G401 (cell line): ENCODE measurements around the gene PTH2R. TPM values are rescaled to one million over a fixed set of nuclear protein-coding genes. Genes with fewer than 3 reads are reported as not detected.
"Not testable (repeated sequence)": the region's sequence is repeated elsewhere in the genome, so short reads cannot be mapped to it uniquely, and the experiment has no call there.

ENCODE experiments used
- DNase-seq: peaks from one replicate; pipeline ENCODE4 v3.0.0-alpha.2; 2015; ENCODE audit warnings: low spot score
- in situ Hi-C: cut with HindIII; loops from 2 replicates; pipeline ENCODE4 v1.10.0; 2016; ENCODE audit warnings: low sequenced_read_pairs, mixed read lengths
- total RNA-seq: library from RNA; depleted of rRNA; stranded (reverse); fragments of >200 nt; shearing (Covaris generic); gene quantifications from 2 replicates; pipeline ENCODE4 v1.2.3, GENCODE V29; 2014; rRNA removed

Gene PTH2R
- total RNA-seq: 0.54 TPM in 1 of 2 replicates, not detected in the other

DNA sequence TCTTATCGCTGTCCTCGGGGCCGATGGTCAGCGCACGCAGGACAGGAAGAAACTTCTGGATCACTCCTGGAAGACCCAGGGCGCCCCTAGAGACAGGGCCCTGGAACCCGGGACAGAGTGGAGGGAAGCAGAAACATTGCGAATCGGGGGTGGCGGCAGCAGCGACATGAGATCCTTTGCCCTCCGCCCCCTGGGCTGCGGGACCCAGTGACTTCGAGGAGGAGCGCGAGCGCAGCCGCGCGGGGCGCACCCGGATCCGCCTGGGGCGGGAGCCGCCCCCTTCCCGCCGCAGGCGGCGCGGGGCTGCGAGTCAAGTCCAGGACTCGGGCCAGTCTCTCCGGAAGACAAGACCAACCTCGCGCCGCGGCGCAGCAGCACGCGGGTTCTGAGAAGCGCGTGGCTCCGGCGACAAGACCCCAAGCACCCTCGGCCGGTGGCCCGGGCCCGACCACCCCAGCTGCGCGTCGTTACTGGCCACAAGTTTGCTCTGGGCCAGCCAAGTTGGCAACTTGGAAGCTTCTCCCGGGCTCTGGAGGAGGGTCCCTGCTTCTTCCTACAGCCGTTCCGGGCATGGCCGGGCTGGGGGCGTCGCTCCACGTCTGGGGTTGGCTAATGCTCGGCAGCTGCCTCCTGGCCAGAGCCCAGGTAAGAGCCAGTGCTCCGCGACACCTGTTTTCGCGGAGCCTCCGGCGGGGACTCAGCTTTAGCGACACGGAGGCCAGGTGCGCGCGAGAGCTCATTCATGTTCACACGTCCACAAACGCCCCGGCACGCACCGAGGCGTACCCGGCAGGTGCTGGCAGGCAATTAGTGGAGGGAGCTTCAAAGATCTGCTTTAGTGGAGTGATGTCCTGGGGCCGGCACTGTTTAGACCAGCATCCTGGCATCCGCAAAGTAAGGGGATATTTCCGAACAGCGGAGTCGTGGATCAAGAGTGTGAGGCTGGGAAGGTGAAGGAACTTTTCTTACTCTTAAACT lies at the start of gene PTH2R:
Gene PTH2R (plus strand): TSS at position 319 of the 978 bp plus-strand sequence. CDS start 252 bp downstream, at position 571.
- DNase-seq: no peak
- in situ Hi-C loops: no loop called here

DNA sequence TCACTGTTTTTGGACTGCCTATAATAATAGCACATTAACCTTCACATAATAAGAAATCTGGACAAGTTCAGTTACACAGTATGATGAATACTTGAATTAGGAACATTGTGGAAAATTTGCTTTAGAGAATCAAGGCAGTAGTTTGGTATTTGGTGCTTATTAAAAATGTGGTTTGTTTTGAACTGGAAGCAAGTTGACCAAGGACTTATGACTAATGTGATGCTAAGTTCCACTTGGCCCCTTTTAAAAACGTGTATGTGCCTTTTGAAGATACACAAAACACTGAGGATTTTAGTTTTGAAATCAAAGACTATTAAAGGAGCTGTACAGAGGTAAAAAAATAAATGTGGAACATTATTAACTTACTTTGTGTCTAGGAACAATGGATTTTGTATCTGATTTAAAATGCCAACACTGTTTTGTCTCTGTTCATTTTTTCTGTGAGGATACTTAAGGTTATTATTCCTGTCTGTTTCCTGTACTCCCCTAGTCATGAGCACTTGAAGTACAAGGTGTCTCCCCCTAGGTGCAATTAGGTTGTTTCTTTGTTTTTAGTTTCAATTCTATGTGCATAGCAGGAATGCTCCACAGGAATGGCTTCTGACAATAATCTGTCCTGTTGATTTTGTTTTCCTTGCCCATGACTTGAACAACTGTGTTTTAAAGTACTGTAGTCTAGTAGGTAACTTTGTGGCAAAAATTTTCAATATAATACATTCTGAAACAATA lies 49.6 kb upstream of the PTH2R start:
- DNase-seq: no peak
- in situ Hi-C loops: no loop called here

DNA sequence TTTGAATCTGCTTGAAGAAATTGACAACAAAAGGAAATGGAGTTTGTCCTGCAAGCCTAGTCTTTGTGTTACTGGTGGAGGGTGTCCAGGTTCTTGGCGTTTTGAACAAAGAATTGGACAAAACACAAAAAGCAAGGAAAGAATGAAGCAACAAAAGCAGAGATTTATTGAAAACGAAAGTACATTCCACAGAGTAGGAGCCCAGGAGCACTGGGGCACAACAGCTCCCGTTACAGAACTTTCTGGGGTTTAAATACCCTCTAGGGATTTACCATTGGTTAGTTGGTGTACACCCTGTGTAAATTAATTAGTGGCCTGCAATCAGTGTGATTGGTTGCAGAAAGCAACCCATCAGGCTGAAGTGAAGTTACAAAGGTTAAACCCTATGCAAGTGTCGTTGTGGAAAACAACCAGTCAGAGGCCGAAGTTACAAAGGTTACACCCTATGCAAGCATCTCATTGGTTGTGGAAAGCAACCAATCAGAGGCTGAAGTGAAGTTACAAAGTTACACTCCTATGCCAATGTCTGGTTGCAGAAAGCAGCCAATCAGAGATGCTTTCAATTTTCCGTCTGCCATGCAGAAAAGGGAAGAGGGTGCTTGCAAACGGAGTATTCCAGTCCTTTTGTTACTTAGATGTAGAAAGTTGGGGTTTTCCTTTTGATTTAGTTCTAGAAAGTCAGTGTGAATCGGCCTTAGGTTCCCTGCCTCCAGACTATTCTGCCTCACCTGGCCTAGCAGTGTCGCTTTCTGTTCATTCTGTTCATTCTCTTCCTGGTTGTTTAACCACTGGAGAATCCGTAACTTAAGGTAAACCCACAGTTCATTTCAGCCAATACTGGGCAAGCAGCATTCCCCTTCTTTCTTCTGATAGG lies 47.6 kb upstream of the PTH2R start:
- in situ Hi-C loops: no loop called here
- DNase-seq: no peak

GRCh38 chr2:208359632-208359986 lies 47.0 kb upstream of the PTH2R start:
- peak; percentile 19 for DNase-seq
- in situ Hi-C loops: no loop called here

- DNase-seq: no peak
- in situ Hi-C loops: no loop called here
These were observed 46.1 kb upstream of the PTH2R start for GRCh38 chr2:208360259-208361076.

- in situ Hi-C loops: no loop called here
These were observed 45.5 kb upstream of the PTH2R start for GRCh38 chr2:208361077-208361441.

DNA sequence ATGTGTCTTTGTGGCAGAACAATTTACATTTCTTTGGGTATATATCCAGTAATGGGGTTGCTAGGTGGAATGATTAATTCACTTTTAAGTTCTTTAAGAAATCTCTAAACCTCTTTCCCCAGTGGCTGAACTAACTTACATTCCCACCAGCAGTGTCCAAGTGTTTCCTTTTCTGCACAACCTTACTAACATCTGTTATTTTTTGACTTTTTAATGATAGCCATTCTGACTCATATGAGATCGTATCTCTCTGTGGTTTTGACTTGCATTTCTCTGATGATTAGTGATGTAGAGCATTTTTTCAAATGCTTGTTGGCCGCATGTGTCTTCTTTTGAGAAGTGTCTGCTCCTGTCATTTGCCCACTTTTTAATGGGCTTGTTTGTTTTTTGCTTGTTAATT lies 43.1 kb upstream of the PTH2R start:
- in situ Hi-C loops: no loop called here
- no peak for DNase-seq

More at GRCh38 chr2:208361077-208361441, 45.5 kb upstream of the PTH2R start:
- no peak for DNase-seq

DNA sequence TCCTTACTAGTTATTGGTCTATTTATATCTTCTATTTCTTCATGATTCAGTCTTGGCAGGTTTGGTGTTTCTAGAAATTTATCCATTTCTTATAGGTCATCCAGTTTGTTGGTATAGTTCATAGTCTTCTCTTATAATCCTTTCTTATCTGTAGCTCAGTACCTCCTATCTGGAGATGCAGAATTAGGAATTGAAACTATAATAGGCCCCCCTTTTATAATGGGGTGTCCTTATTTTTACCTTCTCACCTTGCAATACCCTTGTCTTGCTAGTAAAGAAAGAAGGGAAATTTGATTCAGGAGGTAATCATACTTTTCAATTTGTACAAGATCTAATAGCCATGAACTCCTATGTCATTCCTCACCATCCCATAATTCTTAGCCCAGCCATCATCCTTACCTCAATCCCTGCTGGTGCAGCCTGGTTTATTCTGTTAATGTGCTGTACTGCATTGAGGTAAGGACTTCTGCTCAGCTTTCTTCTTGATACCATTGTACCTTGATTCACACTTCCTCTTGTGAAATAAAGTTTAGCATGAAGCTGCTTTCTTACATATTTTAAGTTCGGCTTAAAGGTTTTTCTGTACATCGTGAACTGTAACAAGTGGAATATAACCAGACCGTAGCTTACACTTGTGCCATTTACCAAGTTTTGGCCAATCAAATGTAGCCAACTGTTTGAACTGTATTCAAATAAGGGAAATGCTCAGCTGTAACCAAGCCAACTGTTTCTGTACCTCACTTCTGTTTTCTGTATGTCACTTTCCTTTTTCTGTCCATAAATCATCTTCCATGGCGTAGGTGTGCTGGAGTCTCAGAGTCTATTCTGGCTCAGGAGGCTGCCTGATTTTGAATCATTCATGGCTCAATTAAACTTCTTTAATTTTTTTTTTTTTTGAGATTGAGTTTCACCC lies 40.1 kb upstream of the PTH2R start:
- DNase-seq: no peak
- in situ Hi-C loops: no loop called here

DNA sequence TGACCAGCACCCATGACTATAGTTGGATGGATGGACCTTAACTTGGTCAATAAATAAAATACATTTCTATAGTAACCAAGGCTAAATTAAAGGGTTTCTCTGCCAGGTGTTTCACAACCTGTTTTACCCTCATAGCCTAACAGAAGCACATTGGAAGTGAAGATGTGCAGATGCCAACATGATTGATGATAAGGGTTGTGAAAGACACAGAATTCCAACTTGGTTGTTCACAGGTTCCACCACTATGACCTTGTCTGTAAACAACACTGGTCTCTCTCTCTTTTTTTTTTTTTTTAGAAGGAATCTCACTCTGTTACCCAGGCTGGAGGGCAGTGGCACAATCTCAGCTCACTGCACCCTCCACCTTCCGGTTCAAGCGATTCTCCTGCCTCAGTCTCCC lies 37.5 kb upstream of the PTH2R start:
- in situ Hi-C loops: no loop called here

GRCh38 chr2:208370881-208371633 lies 35.5 kb upstream of the PTH2R start:
- no peak for DNase-seq
- in situ Hi-C loops: no loop called here

More for the DNA sequence above, 37.5 kb upstream of the PTH2R start:
- DNase-seq: no peak

DNA sequence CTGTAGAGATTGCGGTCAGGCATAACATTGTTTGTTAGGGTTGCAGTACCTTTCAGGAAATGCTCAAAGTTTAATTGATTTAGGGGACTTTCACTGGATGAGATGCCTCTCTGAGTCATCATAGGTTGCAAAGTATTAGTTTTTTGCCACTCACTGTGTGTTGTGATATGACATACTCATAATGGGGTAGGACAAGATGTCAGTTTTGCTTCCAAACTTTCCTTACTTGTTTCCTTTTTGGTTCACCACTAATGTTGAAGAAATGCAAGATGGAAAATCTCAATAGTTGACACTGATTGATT lies 35.0 kb upstream of the PTH2R start:
- in situ Hi-C loops: no loop called here
- no peak for DNase-seq

DNA sequence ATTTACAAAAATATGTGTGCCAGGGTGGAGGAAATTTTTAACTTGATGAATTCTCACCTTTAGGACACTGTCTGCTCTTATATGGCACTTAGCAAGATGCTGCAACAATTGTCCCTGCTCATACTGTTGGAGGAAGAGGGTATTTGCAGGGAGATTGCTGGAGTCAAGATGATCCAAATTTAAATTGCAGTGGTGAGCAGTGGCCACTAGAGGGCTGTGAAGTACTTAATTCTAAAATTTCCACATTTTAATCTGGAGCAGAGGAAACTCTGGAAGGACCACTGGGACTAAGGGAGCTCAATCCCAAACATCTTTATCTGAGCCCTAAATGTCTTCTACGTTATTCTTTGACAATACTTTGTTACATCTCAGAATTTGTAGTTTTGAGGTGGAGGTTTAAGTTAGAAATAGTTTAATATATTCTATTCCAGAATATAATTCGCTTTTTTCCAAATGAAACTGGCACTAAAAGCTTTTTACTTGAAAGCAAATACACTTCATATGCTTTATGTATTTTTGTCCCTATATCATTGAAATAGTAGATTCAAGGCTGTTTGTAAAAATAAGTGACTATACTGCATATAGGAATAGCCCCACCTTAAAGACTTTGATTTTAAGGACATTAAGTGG lies 33.0 kb upstream of the PTH2R start:
- peak; percentile 67 for DNase-seq

DNA sequence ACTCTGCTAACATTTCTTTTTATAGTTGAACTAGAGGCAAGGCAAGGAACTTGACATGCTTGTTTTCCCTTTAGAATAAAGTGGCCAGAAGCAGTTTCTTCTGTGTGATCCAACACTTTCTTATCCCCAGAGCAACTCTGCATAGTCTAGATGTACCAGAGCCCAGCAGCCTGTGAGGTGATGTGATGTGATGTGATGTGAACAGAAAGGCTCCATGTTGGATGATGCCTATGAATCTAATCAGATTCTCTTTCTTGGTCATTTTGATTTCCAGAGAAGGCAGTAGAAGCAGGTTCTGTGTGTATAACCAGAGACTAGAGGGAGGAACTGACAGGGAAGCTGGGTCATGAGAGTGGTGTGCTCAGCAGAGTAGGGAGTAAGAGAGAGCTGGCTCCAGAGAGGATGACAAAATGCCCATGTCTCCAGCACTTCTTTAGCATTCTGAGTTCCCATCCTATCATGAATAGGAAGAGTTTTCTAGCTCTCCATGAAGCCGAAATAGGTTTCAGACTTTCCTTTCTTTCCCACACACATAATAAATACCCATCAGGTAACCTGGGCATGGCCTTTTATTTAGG lies 31.0 kb upstream of the PTH2R start:
- no peak for DNase-seq
- in situ Hi-C loops: no loop called here

More for the DNA sequence above, 33.0 kb upstream of the PTH2R start:
- in situ Hi-C loops: no loop called here

DNA sequence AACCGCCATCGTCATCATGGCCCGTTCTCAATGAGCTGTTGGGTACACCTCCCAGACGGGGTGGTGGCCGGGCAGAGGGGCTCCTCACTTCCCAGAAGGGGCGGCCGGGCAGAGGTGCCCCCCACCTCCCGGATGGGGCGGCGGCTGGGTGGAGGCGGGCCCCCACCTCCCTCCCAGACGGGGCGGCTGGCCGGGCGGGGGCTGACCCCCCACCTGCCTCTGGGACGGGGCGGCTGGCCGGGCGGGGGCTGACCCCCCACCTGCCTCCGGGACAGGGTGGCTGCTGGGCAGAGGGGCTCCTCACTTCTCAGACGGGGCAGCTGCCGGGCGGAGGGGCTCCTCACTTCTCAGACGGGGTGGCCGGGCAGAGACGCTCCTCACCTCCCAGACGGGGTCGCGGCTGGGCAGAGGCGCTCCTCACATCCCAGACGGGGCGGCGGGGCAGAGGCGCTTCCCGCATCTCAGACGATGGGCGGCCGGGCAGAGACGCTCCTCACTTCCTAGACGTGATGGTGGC lies 29.2 kb upstream of the PTH2R start:
- DNase-seq, in situ Hi-C loops: not testable (repeated sequence)

- in situ Hi-C loops: no loop called here
- DNase-seq: no peak
These were observed 27.4 kb upstream of the PTH2R start for GRCh38 chr2:208379192-208379591.

GRCh38 chr2:208384637-208385036 lies 22.0 kb upstream of the PTH2R start:
- DNase-seq: no peak
- in situ Hi-C loops: no loop called here
